Body of pancreas (tissue), 4 donors: Measurements from ENCODE around the gene KIAA0232.

Experiments used
- POLR2A ChIP-seq, 3 donors: fragments of 450-650 bp; IDR thresholded peaks; one replicate each; pipeline ENCODE4 v1.6.1; 2016; ENCODE audit warnings: antibody characterized with exemption in 3 of 3, mild to moderate bottlenecking in 2 of 3
- TF ChIP-seq, protein P1 (sequence below), 7 experiments: fragments of 450-650 bp in 4 of 7; fragments of 200-600 bp in 3 of 7; sonication (generic) in 3 of 7; IDR thresholded peaks; one replicate each; pipeline ENCODE4 v1.5.1; 2016 to 2019; ENCODE audit warnings: antibody characterized with exemption in 7 of 7

DNA sequence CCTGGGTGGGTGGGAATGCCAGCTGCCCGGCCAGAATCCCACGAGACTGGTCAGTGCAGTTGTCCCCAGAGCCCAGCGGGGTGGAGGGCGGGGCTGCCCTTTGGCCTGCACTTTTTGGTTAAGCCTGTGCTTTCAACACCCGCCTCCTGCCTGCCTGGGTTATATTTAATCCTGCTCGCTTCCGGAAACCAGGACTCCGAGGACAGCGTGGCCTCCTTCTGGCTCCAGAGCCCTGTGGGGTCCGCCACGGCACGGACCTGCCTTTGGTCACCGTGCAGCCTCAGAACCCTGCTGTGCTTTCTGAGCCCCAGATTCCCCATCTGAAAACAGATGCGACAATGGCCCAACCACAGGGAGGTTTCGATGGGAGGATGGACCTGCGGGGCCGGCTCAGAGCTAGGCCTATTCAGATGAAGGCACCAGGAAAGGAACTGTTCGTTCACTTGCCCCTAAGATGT is 29.4 kb upstream of the KIAA0232 start:
- TF ChIP-seq, protein P1, sequence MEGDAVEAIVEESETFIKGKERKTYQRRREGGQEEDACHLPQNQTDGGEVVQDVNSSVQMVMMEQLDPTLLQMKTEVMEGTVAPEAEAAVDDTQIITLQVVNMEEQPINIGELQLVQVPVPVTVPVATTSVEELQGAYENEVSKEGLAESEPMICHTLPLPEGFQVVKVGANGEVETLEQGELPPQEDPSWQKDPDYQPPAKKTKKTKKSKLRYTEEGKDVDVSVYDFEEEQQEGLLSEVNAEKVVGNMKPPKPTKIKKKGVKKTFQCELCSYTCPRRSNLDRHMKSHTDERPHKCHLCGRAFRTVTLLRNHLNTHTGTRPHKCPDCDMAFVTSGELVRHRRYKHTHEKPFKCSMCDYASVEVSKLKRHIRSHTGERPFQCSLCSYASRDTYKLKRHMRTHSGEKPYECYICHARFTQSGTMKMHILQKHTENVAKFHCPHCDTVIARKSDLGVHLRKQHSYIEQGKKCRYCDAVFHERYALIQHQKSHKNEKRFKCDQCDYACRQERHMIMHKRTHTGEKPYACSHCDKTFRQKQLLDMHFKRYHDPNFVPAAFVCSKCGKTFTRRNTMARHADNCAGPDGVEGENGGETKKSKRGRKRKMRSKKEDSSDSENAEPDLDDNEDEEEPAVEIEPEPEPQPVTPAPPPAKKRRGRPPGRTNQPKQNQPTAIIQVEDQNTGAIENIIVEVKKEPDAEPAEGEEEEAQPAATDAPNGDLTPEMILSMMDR (IDR thresholded peaks at IDR 0.05): no peak
- no peak for TF ChIP-seq POLR2A (IDR thresholded peaks at IDR 0.05)
